Measurements from ENCODE around the gene SLC38A9.

- peak in 1 of 12 donors; percentile 1 for TF ChIP-seq CTCF (IDR thresholded peaks at IDR 0.05)
- TF ChIP-seq POLR2A (IDR thresholded peaks at IDR 0.05): no peak
Measured at GRCh38 chr5:55692106-55692417, 20.1 kb downstream of the SLC38A9 start.

Data from heart left ventricle (tissue), 13 donors.